HG03354 (cell line): ENCODE measurements around the gene GLUD1.
"Not testable (repeated sequence)": the region's sequence is repeated elsewhere in the genome, so short reads cannot be mapped to it uniquely, and the experiment has no call there.

Source experiments
- ATAC-seq: cut with Tn5 transposase; IDR thresholded peaks from one replicate; pipeline ENCODE4 v1.9.1; 2021; ENCODE audit warnings: mild to moderate bottlenecking; ENCODE audit not compliant: unreplicated experiment, poor library complexity, severe bottlenecking

The GLUD1 gene

DNA sequence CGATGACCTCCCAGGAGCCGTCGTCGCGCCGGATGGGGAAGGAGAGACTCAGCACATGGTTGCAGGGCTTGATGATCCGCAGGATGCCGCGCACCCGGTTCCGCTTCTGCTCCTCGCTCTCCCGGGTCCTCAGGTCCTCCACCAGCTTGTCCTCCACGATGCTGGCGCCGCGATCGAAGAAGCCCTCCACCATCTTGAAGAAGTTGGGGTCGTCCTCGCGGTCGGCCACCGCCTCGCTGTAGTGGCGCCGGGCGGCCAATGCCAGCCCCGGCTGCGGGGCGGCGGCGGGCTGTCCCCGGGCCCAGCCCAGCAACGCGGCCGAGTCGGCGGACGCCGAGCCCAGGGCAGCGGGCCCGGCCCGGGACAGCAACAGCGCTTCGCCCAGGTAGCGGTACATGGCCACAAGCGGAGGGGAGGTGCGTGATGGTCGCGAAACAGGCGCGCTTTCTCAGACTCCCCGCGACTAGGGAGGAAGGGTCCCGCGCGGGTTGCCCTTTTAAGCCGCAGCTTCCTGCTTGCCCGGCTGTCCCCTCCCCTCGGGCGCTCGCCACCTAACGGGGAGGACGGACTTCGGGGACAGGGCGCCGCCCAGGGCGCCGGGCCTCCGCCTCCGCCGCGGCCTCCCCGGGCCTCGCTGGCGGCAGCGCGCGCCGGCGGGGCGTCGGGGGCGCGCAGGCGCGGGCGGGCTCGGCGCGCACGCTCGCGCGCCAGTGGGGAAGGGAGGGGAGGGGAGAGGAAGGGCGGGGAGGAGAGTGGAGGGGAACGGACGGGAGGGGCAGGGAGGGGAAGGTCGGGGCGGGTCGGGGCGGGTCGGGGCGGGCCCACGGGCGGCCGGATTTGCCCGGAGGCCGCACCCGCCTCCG is at the start of gene GLUD1, which contains the start of gene SHLD2:
Gene GLUD1, minus strand, starts transcription at position 471 of the 863 bp plus-strand sequence. Its CDS starts 74 bp downstream, at position 397.
Gene SHLD2, plus strand, starts transcription at position 834 of the 863 bp plus-strand sequence. CDS start 56,149 bp downstream, outside the sequence.
- peak; percentile 66 for ATAC-seq

DNA sequence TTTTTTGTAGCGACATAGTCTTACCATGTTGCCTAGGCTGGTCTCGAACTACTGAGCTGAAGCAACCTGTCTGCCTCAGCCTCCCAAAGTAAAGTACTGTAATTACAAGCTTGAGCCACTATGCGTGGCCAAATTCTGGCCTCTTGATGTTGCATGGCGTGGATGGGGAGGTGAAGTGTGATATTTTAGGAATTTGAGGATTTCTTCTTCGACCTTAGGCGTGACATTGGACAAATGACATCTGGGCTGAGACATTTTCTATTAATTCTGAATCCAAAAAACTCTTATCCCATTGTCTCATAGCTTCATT is 48.4 kb upstream of the GLUD1 start:
- ATAC-seq = not testable (repeated sequence)

DNA sequence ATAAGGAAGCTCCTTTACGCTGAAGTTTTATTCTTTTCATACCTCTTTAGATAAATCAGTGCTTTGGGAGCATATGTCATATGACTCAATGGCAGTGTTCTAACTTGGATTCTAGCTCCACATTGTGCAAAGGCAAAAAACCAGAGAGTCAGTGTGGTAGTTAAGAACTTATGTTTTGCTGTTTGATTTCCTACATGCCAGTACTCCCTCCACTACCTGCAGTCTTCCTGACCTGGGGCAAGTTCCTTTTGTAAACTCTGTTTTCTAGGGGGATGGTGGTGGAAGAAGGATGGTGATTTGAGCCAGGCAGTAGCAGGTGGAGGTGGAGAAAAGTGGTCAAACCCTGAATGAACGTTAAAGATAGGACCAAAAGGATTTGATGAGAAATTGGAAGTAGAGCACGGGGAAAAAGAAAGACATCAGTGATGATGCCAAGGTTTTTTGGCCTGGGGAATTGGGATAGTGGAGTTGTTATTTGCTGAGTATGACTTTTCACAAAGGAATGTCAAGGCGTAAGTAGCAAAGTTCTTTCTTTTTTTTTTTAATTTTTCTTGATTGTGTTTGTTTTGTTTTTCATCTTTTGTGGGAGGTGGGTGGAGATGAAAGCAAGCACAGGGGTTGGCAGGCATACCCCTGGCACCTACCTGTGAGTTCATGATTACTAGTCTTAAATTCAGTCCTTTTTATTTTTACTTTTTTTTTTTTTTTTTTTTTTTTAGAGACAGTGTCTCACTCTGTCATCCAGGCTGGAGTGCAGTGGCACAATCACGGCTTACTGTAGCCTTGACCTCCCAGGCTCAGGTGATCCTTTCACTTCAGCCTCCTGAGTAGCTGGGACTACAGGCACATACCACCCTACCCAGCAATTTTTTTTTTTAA is 47.8 kb upstream of the GLUD1 start:
- ATAC-seq = not testable (repeated sequence)

DNA sequence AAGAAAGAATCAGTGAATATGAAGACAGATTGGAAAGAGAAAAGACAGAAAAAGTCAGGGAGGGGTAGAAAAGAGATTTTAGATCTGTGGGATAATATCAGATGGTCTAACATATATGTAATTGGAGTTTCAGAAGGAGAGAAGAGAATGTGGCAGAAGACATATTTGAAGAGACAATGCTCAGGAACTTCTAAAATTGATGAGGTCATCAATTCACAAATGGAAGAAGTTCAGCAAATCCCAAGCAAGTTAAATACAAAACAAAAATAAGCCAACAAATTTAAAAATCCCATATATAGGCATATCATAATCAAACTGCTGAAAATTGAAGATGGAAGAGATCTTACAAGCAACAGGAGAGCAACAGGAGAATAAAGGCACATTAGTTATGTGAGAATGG is 42.8 kb upstream of the GLUD1 start:
- ATAC-seq = not testable (repeated sequence)

DNA sequence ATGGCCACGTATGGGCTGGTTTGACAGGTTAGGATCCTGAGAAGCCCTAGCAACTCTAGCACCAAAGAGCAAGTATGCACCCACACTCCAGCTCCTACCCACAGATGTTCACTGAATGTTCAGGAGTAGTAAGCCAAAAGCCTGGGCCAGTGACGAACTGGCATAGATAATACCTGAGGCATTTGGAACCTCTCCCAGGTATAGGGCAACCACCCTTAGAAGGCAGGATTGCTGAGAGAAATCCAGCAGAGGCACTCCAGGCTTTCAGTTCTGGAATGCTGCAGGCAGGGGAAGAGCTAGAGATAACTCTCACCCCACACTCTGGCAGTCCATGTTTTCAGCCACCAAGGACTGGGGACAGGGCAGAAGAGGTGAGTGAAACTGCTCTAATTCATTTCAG is 39.8 kb upstream of the GLUD1 start:
- ATAC-seq = not testable (repeated sequence)

DNA sequence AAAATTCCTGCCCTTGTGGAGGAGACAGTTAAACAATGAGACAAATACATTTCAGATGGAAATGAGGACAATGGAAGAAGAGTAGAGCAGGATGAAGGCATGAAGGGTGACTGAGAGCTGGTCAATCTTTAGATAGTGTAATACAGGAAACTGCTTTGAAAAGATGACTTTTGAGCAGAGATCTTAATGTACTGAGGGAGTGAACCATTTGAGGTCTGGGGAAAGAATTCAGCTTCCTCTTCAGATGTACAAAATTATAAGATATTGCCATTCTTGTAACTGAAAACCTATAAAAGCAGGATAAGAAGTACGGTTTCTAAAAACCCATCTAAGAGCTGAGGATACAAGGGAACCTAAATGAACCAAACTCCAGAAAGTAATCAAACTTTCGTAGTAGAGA is 39.3 kb upstream of the GLUD1 start:
- ATAC-seq = not testable (repeated sequence)

DNA sequence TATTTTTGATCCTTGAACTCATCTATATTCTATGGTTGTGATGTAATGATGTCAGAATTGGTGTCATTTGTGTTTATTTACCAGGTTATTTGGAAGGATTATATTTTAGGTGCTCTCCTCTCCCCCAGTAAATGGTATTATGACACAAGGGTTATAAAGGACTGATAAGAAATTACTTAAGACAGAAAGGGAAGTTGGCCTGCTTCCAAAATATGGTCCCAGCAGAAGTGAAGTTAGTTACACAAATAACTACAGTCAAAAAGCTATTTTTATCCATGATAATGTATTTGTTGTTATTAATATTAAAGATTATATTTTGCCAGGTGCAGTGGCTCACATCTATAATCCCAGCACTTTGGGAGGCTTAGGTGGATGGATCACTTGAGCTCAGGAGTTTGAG is 37.5 kb upstream of the GLUD1 start:
- not testable (repeated sequence) for ATAC-seq

DNA sequence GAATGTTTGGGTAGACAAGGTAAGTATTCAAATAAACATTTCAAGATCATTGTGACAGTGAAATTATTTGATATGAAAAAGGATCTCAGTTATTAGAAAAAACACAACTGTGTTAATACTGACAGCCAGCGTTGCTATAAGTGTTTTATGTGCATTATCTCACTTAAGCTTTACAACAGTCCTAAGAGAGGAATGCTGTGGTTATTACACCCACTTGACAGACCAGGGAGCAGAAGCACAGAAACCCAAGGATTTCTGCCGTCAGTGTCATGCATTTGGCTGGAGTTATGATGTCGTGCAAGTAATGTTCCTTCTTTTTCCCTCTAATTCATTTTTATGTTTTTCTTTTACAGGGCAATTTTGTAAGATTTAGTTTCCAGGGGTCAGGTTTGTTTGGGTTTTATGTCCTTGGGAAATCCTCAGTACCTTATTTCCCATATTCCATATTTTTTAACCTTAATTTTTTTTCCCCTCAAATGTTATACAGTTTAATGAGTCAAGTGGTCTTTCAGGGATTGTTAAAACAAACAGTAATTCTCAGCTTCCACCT is 33.0 kb upstream of the GLUD1 start:
- ATAC-seq = not testable (repeated sequence)

DNA sequence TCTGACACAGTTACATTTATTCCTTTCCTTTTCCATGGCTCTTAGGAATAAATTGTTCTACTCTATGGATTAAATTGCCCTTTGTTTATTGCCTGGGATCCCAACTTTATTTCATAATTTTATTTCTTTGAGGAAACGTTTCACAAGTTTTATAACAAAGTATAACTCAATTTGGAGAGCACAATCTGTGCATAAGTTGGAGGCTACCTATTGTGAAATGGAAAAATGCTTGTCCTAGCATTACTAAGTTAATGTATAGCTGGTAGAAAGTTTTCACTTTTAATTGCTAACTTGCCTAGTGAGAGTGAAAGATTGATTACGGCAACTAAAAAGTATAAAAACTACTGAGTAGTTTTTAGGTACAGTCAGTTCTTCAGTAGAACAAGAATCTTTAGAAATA is 32.4 kb upstream of the GLUD1 start:
- not testable (repeated sequence) for ATAC-seq

DNA sequence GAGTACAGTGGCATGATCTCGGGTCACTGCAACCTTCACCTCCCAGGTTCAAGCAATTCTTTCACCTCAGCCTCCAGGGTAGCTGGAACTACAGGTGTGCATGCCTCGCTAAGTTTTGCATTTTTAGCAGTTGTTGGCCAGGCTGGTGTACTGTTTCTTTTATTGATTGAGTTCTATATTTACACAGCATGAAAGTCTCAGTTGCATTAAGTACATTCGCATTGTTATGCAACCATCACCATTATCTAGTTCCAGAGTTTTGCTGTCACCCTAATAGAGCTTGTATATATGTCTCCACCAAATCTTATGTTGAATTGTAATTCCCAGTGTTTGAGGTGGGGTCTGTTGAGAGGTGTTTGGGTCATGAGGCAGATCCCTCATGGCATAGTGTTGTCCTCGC is 28.7 kb upstream of the GLUD1 start:
- not testable (repeated sequence) for ATAC-seq

DNA sequence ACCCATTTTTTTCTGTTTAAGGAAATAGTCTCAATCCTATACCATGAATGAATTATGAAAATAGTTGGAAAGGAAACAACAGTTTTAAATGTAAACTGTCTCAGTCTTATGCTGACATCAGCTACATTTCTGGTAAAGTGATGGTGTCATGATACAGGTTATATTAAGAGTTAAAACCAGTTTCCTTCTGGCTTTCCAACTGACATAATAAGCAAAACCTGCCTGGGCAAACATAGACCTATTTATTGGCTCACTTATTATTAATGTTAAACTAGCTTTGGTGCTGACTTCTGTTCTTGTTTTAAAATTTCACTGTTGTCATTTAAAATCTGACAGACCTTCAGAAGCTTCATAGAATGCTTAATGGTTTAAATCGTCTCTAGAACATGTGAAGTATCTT is 24.4 kb upstream of the GLUD1 start:
- ATAC-seq = not testable (repeated sequence)

DNA sequence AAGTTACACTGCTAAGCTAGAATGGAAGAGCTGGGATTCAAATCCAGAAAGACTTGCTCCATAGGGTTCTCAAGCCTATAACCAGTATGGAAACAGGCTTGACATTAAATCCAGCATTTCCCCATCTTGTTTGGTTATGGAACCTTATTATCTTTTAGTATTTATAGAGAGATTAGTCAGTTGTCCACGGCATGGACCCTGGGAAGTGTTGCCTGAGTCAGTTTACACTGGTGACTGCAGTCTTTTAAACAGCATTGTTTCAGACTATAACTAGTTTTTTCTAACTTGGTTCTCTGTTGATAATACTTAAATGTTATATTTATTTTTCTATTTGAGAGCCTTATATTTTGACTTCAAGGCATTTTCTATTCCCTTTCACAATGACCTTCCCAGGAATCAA is 23.5 kb upstream of the GLUD1 start:
- ATAC-seq = not testable (repeated sequence)

DNA sequence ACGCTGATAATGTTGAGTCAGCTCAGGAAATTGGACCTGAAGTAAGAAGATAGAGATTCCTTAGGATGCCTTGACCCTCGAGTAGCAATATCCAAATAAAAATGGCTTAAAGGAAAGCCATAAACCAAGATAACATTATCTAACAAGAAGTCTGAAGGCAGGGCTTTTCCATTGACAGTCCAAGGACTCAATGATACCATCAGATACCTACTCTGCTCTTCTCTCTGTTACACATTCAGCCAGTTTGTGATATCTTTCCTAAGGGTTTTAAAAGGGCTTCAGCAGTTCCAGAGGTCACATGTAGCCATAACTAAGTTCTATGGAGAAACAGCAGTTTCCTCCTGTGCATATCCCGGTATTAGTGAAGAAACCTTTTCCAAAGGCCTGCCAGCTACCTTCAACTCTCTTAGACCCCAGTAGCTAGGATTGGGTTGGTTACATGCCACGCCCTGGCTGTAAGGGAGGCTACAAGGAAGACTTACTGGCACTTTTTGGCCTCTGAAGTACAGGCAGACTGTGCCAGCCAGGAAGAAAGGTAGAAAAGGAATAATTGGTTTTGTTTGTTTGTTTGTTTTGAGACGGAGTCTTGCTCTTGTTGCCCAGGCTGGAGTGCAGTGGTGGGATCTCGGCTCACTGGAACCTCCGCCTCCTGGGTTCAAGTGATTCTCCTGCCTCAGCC is 10.9 kb upstream of the GLUD1 start:
- no peak for ATAC-seq

DNA sequence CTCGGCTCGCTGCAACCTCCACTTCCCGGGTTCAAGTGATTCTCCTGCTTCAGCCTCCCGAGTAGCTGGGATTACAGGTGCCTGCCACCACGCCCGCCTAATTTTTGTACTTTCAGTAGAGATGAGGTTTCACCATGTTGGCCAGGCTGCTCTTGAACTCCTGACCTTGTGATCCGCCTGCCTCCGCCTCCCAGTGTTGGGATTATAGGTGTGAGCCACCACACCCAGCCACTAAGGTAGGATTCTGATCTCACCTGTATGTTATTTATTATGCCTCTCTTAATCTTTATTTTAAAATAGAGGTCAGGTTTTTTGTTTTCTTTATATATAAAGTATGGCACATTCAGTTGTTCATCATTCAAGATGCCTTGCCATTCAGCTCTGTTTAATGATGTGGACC is 10.1 kb upstream of the GLUD1 start:
- not testable (repeated sequence) for ATAC-seq

DNA sequence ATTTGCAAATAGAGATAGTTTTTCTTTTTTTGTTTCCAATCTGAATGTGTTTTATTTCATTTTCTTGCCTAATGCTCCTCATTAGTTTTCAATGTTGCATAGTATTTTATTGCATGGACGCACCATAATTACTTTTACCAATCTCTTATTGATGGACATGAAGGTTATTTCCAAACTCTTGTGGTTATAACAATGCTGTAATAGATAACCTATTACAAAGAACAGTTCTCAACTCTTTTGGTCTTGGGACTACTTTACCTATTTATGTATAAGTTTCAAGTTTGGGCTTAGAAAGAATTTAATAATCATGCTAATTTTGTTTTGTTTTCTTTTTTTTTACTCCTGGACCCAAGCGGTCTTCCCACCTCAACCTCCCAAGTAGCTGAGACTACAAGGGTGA is 7.4 kb upstream of the GLUD1 start:
- no peak for ATAC-seq

DNA sequence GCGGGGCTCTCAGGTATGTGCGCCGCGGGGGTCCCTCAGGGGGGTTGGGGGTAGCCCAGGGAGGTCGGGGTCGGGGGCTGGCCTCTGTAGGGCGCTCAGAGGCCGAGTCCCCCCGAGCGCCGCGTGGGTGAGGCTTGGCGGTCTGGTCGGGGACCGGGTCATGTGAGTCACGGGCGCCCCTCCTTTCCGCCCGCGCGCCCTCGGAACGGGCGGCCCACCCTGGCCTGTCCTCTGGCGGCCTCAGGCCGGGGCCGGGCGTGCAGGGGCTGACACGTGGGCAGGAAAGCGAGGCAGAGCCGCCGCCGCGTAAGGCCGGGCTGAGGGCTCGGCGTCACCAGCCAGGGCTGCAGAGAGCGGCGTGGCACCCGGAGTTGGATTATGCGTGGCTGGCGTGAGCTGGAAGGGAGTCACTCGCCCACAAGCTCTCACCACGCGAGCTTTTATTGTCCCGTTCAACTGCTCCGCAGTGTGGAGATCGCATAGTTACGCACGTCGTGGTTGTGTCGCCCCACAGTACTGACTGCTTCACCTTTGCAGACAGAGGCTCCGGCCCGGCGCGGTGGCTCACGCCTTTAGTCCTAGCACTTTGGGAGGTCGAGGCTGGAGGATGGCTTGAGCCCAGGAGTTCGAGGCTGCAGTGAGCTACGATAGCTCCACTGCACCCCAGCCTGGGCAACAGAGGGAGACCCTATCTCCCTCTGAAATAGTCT is 748 bp upstream of the GLUD1 start:
- ATAC-seq = peak; percentile 60

DNA sequence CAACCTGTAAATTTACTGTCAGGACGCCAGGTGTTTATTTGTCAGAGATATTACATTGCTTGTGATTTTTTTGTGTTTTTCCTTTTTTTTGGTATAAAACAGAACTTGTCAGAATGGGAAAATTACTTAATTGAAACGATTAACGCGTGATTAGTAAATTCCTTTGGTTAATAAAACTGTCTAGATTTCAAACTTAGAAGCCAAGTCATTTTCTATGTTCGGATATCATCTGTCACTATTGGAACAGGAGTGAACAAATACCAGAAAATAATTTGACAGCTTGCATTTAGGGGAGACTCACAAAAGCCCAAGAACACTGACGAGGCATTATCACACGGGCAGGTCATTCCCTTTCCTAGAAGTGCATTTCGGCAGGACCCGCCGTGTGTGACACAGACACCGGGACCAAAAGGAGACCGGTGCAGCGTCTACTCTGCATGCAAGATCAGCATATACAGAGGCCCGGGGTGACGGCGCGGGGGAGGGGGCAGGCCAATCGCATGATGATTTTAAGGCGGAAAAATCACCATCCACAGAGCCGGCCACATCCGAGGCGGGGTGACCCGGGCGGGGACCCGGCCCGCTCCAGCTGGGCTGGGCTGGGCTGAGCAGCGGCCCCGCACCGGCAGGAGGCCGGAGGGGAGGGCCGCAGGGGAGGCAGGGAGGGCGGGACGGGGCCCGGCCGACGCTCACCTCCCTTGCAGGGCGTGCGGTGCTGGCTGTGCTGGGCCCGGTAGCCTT is 841 bp downstream of the GLUD1 start:
- peak; percentile 36 for ATAC-seq

DNA sequence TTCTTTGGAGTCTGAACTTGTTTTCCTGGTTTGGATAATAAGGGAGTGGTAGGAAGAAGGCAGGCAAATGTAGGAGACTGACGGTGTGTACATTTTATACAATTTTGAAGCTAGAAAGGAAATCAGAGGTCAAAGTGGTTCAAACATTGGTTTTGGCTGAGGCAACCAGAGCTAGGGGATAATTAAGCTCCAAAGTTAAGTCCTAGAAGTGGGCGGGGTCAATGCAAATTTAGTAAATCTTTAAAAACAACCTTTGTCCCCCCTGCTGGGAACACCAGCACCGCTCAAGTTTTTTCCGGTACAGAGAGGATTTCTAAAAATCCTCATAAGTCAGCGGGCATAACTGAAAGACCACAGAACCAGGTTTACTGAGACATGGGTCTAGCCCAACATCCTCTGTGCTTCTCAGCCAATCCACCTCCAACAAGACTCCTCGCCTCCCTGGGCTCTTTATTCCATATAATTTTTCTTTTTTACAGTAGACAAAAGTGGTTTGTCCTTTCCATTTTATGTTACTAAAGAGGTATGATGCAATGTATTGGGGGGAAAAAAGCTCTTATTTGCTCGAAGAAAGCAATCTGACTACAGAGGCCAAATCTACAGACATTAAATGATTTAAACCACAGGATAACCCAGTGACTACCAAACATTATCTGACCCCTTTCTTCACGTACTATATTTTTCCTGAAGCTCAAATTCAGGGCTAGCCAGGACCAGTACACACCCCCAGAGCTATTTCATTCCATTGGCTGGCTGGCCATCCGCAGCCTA is 1.6 kb downstream of the GLUD1 start:
- ATAC-seq = no peak
